Stromal cell of bone marrow (primary cell): Measurements from ENCODE around the gene TCF7L2.

Experiments used
- DNase-seq: peaks from one replicate; pipeline ENCODE4 v3.0.0-alpha.2; 2012; ENCODE audit warnings: low read depth

The TCF7L2 gene

GRCh38 chr10:113179265-113179664 lies 229.2 kb downstream of the TCF7L2 start:
- no peak for DNase-seq

GRCh38 chr10:113179966-113180365 lies 229.9 kb downstream of the TCF7L2 start:
- DNase-seq = no peak

DNA sequence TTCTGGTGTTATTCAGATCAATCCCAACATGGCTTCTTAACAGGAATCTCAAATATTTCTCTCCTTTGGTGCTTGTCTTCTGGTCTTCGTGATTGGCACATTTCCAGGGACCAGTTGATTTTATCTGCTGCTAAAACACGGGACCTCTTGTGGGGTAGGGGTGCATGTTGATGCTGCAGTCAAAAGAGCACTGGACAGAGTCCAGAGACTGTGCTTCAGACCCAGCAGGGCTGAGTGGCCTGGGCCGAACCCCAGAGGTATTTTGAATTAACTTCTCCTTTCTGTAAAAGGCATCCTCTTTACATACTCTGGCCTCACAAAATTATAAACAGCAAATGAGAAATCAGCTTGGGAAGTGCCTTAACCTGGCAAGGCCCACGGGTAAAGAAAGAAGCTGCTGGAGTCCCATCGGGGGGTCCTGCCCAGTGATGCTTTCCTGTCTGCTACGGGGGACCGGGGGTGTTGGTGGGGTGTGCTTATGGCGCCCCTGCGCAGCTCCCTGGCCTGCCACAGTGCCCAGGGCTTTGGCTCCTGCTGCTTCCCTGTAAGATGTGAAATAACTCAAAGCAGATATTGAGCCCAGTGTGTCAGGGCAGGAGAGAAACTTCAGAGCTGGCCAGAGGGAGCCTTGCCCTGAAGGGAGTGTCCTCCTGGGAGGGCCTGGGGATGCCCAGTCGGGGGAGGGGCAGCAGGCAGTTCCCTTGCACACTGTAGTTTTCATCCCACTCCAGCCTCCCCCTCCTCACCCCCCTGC lies 230.5 kb downstream of the TCF7L2 start:
- no peak for DNase-seq

DNA sequence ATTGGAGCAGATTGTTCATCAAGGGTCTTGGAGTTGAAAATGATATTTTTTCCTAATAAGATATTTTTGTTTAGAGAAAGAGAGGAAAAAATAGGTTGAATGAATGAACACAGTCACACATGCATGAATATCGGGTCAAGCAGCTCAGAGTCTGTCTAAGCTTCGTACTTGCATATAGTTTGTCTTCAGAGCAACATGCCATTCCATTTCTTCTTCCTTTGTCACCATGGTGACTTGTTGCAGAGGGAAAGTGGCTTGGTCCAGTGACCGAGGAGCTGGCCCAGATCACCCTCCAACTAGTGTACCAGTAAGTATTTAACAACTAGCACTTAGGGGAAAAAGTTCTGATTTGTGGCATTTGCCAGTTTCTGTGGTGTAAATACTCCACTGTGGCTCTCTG lies 232.1 kb downstream of the TCF7L2 start:
- DNase-seq = no peak

DNA sequence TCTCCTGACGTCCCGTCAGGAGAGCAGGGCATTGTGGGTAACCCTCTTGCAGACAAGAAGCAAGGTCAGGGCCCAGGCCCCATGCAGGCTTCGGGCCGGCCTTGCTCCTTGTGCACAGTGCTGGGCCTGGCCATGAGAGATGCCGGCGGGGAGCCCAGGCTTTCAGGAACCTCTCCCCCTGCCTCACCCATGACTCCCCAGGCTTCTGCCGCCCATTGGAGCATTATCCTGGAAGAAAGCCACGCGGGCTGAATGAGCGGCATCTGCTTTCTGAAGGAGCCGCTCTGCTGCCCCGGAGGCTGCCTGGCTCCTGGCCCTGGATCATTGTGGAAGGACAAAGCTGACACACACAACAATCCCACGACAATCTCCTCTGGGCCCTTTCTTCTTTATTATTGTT lies 233.5 kb downstream of the TCF7L2 start:
- no peak for DNase-seq

DNA sequence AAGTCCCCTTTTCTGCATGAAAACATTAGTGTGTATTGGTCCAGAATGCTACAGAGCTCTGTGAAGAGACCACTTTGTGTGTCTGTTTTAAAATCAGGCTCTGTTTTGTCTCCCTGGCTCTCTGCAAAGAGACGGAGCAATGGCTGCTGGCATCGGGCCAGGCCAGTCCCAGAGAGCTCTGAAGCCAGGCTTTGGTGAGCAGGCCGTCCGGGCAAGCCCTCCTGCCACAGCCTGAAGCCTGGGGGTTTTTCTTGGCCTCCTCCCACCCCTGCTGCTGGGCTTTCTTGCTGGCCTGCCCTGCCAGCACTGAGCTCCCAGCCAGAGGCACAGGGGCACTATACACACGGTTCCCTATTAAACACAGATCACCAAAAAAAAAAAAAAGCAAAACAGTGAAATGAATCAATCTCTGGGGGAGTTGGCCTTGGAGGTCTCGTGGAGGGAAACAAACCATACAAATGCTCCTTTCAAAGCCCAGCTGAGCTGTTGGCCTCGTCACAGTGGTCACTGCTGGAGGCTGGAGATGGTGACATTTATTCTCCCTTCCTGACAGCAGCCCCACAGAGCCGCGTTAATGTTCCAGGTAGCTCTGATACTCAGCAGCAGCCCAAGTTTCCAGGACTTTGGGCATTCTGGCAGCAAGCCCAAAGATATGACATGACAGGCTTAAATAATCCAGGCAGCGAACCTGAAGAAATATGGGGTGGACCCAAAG lies 237.2 kb downstream of the TCF7L2 start:
- no peak for DNase-seq

DNA sequence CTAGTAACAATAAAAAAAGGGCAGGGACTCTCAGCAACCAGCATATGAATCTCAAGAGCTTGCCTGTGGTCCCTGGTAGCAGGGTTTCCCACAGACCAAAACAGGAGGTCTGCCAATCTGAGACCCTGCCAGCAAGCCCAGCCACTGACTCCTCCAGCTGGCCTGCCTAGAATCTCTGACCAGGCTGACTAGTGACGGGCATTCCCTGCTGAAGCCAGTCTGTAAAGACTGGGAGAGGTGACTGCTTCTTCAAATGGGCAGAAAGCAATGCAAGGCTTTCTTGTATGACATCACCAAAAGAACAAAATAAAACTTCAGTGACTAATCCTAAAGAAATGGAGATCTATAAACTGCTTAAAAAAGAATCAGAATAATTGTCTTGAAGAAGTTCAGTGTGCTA lies 249.4 kb downstream of the TCF7L2 start:
- peak; percentile 15 for DNase-seq

GRCh38 chr10:113202011-113202410 lies 252.0 kb downstream of the TCF7L2 start:
- DNase-seq = no peak

DNA sequence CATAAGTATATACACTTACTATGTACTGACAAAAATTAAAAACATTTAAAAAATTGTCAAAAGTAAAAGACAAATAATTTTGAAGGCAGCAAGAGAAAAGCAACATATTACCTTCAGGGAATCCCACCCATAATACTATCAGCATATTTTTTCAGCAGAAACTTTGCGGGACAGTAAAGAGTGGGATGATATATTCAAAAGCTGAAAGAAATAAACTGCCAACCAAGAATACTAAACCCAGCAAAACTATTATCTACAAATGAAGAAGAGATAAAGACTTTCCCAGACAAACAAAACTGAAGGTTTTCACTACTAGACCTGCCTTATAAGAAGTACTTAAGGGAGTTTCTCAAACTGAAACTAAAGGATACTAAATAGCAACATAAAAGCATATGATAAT lies 257.9 kb downstream of the TCF7L2 start:
- no peak for DNase-seq

DNA sequence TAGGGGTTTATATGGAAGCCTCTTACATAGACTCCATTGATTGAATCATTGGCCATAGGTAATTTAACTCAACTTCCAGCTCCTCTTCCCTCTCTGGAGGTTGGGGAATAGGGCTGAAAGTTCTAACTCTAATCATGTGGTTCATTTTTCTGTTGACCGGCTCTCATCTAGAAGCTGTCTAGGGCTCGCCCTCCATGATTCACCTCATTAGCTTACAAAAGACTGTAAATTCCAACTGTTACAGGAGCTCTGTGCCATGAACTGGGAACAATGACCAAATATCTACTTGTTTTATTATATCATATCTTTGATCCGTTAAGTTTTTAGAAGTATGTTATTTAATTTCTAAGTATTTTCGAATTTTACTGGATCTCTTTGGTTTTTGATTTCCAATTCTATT lies 263.0 kb downstream of the TCF7L2 start:
- no peak for DNase-seq

- no peak for DNase-seq
Measured at GRCh38 chr10:113214331-113214730, 264.3 kb downstream of the TCF7L2 start.

DNA sequence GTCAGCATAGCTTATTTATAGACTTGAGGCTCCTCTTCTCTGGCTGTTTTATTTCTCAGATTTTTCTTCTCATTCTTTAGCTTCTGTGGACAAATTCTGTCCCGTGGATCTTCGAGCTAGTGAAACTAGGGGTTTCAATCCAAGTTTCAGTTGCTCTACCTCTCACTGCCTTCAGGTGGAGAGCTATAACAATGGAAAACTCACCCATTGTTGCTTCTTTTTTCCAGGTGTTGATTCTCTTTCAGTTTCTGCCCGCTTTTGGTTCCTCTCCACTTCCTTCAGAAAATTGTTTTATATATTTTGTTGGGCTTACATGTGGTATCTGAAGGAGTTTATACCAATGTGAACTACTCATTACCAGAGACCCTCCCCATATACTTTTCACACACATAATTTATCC lies 266.1 kb downstream of the TCF7L2 start:
- no peak for DNase-seq
